Activated CD4-positive, alpha-beta T cell treated with anti-CD3 and anti-CD28 coated beads for 1 hour (primary cell): ENCODE results near the gene SP4.

ENCODE experiments used
- DNase-seq: peaks from one replicate; pipeline ENCODE4 v3.0.0-alpha.2; 2020

Gene SP4

DNA sequence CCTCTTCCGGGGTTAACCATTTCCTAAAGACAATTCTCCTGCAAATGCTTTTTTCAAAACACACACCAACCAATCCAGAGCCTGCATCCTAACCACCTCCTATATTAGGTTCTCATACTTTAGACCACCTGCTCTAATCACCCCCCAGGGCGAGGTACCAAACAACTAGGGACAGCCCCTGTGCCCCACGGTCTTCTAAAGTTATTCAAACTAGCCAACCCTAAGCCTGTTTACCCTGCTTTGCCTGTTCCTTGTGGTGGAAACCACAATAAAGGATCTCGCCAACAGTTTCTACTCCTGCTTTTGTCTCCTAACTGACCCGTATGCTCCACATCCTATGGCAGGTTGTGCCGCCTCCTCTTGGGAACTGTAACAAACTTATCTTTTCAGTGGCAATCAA is 21.1 kb downstream of the SP4 start:
- no peak for DNase-seq

DNA sequence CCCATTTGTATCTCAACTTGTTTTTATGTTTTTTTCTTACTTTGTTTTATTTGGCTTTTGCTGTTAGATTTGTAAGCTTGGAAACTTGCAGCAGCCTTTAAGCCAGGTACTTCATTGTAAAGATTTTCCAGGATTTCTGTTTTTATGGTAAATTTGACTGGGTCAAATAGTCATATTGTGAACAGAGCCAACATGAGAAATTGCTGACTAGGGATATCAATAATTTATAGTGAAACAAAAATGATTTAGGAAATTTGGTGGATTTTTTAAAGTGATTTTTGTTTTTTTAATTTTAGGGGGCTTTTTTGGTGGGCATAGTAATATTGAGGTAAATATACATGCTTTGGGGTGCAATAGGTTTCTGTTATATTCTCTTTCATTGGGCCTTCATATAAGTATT is 22.2 kb downstream of the SP4 start:
- DNase-seq = no peak

DNA sequence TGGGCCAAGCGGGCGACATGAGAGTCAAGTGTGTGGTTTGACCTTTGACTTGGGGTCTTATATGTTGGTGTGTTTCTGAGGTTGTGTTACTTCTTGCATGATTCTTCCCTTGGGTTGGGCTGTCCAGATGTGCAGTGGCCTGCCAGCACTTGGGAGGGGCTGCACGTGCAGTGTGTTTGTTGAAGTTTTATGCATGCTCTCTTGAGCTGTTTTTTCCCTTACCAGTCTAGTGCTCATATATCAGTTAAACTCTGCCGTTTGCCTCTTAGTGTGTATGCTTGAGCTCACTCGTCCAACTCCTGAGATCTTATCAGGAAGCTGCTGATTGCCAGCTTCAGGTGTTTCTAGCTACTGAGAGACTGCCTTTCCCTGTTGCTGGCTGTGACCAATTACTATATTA is 23.1 kb downstream of the SP4 start:
- no peak for DNase-seq

DNA sequence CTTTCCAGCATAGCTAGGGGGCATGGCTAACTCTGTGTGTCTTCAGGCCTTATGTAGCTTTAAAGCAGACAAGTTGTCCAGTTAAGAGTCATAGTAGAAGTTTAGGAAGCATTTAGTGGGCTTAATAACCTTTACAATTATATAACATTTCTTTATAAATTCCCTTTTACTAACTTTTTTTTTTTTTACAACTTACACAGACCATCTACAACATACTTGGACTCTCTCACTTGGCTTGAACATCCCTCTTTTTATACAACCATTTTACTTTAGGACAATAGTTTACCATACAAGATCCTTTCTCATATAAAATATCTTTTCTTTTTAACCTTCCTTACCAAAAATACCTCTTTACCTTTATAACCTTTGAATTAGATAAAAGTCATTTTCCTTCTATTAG is 26.3 kb downstream of the SP4 start:
- no peak for DNase-seq

DNA sequence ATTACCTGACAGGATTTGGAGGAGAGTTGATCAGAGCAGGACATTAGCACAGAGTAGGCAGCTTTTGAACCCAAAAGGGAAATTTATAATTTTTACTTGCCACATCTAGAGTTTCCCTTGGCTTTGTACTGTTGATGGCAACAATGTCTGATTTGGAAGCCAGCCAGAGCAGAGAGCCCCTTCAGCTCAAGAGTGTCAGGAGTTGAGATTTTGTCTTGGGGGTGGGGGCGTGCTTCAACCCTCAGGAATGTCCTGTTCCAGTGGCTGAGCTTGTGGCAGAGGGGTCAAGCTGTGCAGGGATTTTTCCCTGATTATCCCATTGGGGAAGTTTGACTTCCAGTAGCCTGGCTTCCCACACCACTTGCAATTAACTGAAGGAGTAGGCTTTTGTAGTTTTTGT is 27.0 kb downstream of the SP4 start:
- DNase-seq = no peak

DNA sequence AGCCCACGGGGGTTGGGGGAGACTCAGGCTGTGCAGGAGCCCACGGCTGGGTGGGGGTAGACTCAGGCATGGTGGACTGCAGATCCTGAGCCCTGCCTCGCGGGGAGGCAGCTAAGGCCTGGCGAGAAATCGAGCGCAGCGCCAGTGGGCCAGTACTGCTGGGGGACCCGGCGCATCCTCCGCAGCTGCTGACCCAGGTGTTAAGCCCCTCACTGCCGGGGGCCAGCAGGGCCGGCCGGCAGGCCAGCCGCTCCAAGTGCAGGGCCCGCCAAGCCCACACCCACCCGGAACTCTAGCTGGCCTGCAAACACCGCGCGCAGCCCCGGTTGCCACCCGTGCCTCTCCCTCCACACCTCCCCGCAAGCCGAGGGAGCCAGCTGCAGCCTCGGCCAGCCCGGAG is 33.4 kb downstream of the SP4 start:
- DNase-seq = no peak

DNA sequence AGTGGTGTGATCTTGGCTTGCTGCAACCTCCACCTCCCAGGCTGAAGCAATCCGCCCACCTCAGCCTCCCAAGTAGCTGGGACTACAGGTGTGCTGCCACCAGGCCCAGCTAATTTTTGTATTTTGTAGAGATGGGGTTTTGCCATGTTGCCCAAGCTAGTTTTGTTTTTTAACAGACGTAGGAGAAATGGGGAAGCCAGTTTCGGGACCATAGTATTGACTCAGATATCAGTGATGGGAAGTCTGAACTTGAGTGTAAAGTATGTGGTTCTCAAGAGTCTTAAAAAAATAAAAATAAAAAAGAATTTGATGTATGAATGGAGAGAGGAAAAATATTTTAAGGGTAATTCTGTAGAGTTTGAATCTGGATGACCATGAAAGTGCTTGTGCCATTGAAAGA is 34.2 kb downstream of the SP4 start:
- no peak for DNase-seq

DNA sequence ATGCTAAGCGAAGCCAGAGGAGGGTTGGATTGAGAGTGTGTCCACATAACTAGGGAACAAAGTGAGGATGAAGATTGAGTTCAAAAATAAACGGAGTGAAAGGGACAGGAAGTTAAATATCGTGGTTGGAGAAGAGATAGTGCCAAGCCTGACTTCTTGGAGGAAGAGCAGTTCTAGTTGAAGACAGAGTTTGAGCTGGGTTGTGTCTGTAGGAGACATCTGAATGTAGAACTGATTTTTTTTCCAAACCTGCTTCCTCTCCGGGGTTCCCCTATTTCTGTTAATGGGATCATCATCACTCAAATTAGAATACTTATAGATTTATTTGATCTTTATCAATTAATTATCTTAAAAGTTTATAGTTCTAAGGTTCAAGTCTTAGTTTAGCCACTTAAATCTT is 35.6 kb downstream of the SP4 start:
- DNase-seq = no peak

DNA sequence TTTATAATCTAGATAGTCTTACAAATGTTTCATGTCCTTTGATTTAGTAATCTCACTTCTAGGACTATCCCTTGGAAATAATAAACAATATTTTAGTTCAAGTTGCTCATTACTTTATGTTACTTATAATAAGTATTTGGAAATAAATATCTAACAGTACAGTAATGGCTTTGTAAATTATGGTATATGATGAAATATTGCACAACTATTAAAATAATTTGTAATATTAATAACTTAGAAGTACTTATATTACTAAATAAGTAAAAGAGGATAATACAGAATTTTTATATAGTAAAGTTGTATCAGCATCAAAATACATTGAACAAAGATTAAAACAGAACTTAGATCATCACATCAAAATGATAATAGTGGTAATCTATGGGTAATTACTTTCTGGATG is 41.1 kb downstream of the SP4 start:
- DNase-seq = no peak

DNA sequence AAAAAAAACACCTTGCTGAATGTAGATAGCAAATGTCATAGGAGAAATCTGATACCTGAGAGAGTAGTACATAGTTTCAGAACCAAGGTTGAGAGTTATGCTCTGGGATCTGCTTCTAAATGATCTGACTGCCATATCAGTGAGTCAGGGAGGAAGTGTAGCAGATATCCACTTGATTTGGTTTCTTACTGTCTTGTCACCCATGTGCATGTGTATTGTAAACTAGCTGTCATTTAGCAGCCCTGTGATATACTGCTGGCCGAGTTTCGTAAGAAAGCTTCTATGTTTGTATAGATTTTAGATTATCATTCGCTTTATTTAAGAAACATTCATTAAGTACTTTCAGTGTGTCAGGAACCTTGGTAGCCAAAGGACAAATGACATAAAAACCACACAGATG is 42.0 kb downstream of the SP4 start:
- no peak for DNase-seq

DNA sequence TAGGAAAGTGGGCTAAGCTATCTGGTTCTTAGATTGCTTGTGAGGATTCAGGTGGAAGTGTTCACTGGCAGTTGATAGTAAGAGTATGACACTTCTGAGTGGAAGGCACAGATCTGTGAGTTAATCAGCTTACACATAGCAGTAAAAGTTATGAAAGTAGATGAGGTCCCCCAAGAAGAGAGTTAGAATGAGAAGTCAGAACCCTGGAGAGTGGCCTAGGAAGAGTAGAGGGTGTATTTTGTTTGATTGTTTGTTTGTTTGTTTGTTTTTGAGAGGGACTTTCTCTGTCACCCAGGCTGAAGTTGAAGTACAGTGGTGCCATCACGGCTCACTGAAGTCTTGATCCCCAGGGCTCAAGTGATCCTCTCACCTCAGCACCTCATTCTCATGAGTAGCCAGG is 44.1 kb downstream of the SP4 start:
- DNase-seq = no peak

DNA sequence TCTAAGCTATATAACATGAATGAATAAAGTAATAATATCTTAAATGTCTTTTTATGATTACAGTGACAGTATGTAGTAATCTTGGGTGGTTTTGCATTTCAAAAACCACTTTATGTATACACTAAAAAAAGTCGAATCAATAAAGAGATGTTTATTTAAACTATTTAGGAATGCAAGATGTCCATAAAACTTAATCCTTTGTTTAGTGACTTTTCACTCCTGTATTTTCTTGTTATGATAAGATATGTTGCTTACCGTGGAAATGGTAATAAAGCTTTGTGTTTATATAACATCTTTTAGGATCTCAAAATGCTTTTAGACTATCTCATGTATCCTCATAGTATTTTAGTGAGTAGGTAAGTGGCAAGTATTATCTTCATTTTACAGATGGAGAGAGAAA is 48.5 kb downstream of the SP4 start:
- DNase-seq = no peak

DNA sequence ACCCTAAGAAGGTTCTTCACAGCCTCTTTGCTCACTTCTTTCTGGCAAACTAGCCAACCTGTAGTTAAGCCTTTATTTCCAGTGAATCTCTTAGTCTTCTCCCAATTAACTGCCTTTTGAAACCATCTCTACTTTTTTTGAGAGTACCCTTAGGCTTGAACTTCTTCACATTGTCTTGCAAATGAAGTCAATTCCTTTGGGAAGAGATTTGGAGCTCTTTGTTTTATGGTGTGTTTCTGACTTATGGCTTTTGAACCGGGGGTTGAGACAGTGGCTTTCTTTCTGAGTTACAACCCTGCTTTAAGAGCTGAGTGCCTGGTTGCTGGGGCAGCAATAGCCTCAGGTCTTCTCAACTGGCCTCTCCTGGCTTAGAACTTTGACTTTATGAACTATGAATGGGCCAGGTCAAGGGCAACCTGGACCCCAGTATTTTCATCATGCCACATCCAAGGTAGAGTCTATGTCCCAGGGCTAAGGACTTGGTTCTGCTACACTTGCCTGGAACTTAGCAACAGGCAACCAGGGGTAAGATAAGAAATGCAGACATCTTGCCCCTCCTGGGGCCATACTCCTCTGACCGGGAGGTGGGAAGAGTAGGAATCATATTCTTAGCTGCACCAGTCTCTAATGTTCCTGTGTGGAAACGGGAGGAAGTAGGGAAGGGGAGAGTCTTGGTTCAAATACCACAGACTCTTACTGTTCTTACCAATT is 53.0 kb downstream of the SP4 start:
- no peak for DNase-seq

DNA sequence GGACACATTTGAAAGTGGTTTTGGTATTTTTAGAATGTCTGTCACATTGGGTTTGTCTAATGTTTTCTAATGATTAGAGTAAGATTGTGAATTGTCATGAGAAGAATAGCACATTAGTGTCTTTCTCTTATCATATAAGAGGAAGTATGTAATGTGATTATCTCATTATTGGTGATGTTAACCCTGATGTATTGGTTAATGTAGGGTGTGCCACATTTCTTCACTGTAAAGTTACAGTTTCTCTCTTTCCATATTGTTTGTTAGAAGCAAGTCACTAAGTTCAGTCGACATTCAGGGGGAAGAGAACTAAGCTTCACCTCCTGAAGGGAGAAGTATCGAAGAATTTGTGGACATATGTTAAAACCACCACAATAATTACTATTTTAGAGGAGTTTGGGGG is 58.6 kb downstream of the SP4 start:
- no peak for DNase-seq

DNA sequence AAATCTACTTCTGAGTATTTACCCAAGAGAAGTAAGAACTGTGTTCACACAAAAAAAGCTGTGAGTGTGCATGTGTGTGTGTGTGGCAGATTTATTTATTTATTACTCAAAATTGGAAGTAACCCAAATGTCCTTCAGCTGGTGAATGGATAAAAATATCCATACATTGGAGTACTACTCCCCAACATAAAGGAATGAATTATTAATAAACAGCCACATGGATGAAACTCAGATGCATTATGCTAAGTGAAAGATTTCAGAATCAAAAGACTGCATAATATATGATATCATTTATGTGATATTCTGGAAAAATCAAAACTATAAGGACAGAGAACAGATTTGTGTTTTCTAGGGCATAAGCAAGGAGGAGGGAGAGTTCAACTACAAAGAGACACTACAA is 67.8 kb downstream of the SP4 start:
- no peak for DNase-seq

DNA sequence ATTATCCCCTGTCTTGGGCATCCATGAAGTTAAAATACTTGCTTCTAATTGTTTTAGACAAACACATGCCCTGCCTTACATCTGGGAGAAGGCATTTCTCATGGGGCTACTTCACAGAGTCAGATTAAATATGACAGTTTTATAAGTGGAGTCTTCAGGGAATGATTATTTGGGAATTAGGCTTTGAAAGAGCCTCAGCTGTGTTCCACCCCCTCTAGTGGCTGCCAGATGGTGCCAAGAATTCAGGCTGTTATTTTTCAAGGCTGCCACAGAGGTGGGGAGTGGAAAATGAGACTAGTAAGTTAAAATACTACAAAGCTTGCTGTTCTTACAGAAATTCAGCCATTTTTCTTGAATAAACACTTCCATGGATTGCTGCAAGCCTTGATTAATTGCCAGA is 69.2 kb downstream of the SP4 start:
- DNase-seq = no peak

DNA sequence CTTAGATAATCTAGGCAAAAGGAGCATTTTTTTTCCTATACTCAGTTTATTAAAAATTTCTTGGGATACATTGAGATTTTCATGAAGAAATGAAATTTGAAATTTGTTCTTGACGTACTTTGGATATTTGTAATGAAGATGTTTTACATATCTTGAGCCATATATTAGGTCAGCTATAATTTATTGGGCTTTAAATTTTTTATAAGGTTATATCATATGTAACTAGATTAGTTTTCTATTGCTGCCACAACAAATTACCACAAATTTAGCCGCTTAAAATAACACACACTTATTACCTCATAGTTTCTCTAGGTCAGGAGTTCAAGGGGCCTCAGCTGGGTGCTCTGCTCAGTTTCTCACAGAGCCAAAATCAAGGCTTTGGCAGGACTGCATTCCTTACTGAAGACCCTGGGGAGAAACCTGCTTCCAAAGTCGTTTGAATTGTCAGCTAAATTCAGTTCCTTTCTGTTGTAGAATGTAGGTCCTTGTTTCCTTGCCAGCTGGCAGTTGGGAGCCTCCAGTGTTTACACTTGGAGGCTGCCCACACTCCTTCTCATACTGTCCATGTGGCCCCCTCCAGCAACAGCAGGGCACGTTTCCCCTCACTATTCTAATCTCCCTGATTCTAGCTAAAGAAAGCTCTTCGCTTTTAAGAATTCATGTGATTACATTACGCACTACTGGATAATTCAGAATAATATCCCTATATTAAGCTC is 72.4 kb downstream of the SP4 start:
- no peak for DNase-seq

DNA sequence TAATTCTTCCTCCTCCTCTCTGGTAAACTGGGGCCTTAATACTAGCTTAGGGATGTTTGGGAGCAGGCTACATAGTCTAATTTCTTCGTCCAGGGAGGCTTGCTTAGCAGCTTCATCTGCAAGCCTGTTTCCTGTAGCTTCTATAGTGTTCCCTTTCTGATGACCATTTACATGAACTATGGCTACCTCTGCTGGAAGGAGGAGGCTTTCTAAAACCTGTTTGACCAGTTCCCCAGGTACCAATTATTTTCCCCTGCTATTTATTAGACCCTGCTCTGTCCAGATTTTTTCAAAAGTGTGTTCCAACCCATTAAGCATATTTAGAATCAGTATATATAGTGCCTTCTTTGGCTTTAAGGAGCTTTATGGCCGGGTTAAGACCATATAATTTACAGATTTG is 76.1 kb downstream of the SP4 start:
- no peak for DNase-seq

DNA sequence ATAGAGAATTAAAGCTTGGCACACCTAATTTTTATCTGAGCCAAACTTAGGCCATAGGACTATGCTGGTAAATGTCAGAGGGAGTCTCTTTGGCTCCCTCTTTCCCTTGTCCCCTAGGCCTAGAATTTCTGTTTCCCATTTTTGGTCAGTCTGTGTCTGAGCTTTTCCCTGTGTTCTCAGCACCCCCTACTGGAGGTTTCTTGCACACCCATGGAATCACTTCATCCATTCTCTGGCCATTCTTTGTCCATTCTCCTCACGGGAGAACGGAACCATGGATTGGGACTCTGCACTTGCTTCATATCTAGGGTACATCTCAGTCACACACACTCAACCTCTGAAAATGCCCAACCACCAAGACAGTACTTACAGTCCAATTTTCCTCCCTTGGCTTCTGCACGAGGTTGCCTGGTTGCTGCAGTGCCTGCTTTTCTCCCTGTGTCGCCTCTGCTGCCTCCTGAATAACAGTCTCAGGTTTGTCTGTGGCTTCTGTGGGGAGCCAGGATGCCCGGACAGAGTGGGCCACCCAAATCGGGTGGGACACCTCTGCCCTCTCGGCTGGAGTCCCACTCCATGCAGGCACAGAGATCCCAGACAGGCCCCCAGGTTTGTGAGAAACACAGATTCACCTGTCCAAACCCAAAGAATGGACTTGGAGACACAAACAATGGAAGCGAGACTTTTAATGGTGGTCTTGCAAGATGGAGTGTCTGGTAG is 79.9 kb downstream of the SP4 start:
- no peak for DNase-seq

DNA sequence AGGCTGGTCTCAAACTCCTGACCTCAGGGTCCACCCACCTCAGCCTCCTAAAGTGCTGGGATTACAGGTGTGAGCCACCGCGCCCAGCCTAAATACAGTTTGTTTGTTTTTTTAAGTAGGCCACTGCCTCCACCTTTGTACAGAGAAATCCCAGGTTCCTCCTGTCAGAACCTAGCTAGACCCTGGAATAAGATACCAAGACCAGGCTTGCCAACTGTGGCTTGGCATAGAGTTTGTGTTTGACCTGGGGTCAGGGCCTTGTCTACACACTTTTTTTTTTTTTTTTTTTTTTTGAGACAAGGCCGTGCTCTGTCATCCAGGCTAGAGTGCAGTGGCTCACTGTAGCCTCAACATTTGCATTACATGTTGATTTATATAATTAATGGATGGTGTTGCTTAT is 80.7 kb downstream of the SP4 start:
- DNase-seq = no peak

DNA sequence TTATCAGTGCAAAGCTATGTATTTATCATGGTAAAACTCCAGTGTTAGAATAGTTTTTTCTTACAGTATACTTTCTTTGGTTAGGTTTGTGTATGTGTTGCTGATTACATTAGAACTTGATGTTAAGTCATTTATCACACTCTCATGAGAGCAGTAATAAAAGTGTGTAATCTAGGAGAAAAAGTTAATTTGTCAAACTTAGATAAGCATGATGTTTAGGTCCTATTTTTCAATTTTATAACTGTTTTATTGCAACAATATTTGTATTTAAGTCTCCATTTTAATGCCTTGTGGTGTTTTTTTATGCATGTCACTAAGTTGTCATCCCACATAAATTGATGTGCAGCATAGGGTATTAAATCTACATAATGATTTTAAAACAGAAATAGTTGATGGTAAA is 86.2 kb downstream of the SP4 start:
- DNase-seq = no peak

DNA sequence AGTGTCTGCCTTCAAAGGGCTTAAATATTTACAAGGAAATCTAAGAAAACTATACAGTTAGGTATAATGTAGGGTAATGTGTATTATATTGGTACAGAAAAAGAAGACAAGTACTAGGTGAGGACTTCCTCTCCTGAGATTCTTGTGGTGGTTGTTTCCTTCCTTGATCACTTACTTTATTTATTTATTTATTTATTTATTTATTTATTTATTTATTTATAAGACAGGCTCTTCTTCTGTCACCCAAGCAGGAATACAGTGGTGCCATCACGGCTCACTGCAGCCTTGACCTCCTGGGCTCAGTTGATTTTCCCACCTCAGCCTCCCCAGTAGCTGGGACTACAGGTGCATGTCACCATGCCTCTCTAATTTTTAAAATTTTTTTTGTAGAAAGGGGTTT is 96.8 kb downstream of the SP4 start:
- DNase-seq = no peak

DNA sequence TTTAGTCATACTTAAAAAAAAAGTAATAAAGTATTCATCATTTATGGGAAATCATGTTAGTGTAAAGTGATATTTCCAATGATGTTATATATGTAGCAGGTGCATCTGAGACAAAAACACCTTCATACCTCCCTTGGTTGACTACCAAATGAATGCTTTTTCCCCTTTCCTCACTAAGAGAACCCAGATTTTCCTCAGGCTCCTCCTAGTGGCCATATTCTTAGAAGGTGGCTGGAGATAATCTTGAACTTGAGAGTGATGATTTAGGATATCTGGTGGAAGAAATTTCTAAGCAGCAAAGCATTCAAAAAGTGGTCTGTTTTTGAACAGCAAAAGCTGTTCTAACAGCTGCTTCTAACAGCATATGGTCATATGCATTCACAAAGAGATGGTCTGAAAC is 98.1 kb downstream of the SP4 start:
- no peak for DNase-seq

DNA sequence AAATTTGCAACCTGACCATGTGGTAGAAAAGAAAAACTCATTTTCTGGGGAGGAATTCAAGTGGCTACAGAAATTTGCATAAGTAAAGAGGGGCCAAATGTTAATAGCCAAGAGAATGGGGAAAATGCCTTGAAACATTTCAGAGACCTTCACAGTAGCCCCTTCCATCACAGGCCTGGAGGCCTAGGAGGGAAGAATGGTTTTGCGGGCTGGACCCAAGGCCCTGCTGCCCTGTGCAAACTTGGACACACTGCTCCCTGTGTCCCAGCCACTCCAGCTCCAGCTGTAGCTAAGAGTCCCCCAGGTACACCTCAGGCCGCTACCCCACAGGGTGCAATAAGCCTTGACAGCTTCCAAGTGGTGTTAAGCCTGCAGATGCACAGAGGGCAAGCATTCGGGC is 98.6 kb downstream of the SP4 start:
- DNase-seq = no peak
